B cell (primary cell): Measurements from ENCODE around the gene CCDC171. TPM values are rescaled to one million over a fixed set of nuclear protein-coding genes. Genes with fewer than 3 reads are reported as not detected.

Source experiments
- ATAC-seq: fragments of 200-7000 bp; cut with Tn5 transposase; one replicate; pipeline ENCODE4 v1.10.0; 2021; ENCODE audit warnings: low read depth, mild to moderate bottlenecking, moderate number of reproducible peaks, moderate library complexity
- CTCF ChIA-PET: fragments of 350-600 bp; sonication (Branson Sonifier 250); formaldehyde crosslinking; loops from one replicate; lab custom pipeline; 2021; ENCODE audit warnings: antibody characterized with exemption, inconsistent platforms; lab: Charles Lee
- POLR2A ChIA-PET: fragments of 350-600 bp; sonication (Branson Sonifier 250); formaldehyde crosslinking; loops from one replicate; lab custom pipeline; 2021; ENCODE audit warnings: antibody characterized with exemption; lab: Charles Lee
- DNase-seq: peaks from one replicate; pipeline ENCODE4 v3.0.0; 2013
- H2AFZ ChIP-seq: 2 replicates; pipeline ENCODE4 v1.6.1; 2012; ENCODE audit warnings: mild to moderate bottlenecking, low read depth, low read length; ENCODE audit not compliant: insufficient read depth, poor library complexity, severe bottlenecking
- H3K27ac ChIP-seq, 2 donors: 1 replicate in 1 of 2; 2 replicates in 1 of 2; pipeline ENCODE4 v1.5.1; 2012 to 2013; ENCODE audit warnings: low read length in 2 of 2, mild to moderate bottlenecking in 2 of 2, moderate library complexity in 1 of 2
- H3K27me3 ChIP-seq, 4 experiments: fragments of 200-600 bp in 1 of 4; sonication (generic) in 1 of 4; replicated peaks in 1 of 4; 1 replicate in 2 of 4; 2 replicates in 2 of 4; pipeline versions ENCODE4 v1.6.1 to v1.7.0; 2013 to 2016; ENCODE audit warnings: low read length in 3 of 4, mild to moderate bottlenecking in 2 of 4, mixed read lengths in 1 of 4, moderate library complexity in 1 of 4; ENCODE audit not compliant: insufficient read depth in 4 of 4, control insufficient read depth in 3 of 4; ENCODE audit errors: control extremely low read depth in 1 of 4
- H3K36me3 ChIP-seq, 2 experiments: replicated peaks in 1 of 2; 1 replicate in 1 of 2; 2 replicates in 1 of 2; pipeline versions ENCODE4 v1.6.1 to v1.7.1; 2013; ENCODE audit warnings: low read length in 1 of 2; ENCODE audit not compliant: insufficient read depth in 2 of 2, control insufficient read depth in 1 of 2; ENCODE audit errors: control extremely low read depth in 1 of 2, extremely low read depth in 1 of 2
- H3K4me1 ChIP-seq, 2 donors: fragments of 200-600 bp in 1 of 2; sonication (generic) in 1 of 2; 1 replicate in 1 of 2; 2 replicates in 1 of 2; pipeline versions ENCODE4 v1.5.1 to v1.6.1; 2013 to 2017; ENCODE audit warnings: low read length in 2 of 2; ENCODE audit not compliant: control insufficient read depth in 2 of 2, insufficient read depth in 2 of 2
- H3K4me2 ChIP-seq: replicated peaks from 2 replicates; pipeline ENCODE3; 2012; ENCODE audit warnings: mild to moderate bottlenecking, low read depth, low read length; ENCODE audit not compliant: poor library complexity, severe bottlenecking
- H3K4me3 ChIP-seq, 5 experiments: fragments of 200-600 bp in 1 of 5; sonication (generic) in 1 of 5; 1 replicate in 3 of 5; 2 replicates in 2 of 5; pipeline versions ENCODE4 v1.5.1 to v1.7.0; 2011 to 2016; ENCODE audit warnings: low read length in 4 of 5, mild to moderate bottlenecking in 4 of 5, low read depth in 2 of 5, control low read depth in 1 of 5, moderate library complexity in 1 of 5; ENCODE audit not compliant: insufficient read depth in 1 of 5; ENCODE audit errors: control extremely low read depth in 1 of 5, extremely low read depth in 1 of 5
- H3K79me2 ChIP-seq: fragments of 200-600 bp; sonication (generic); one replicate; pipeline ENCODE4 v1.6.0; 2016; ENCODE audit warnings: low read length; ENCODE audit not compliant: control insufficient read depth, insufficient read depth
- H3K9ac ChIP-seq: fragments of 200-600 bp; sonication (generic); 2 replicates; pipeline ENCODE4 v1.6.1; 2017; ENCODE audit warnings: mild to moderate bottlenecking, low read length, moderate library complexity
- H3K9me3 ChIP-seq, 3 donors: one replicate each; pipeline versions ENCODE4 v1.6.1 to v1.7.1; 2013; ENCODE audit warnings: low read length in 2 of 3; ENCODE audit not compliant: control insufficient read depth in 2 of 3, insufficient read depth in 1 of 3; ENCODE audit errors: control extremely low read depth in 1 of 3
- H4K20me1 ChIP-seq: 2 replicates; pipeline ENCODE4 v1.6.0; 2012; ENCODE audit warnings: mild to moderate bottlenecking, low read length; ENCODE audit not compliant: insufficient read depth, control insufficient read depth, poor library complexity, severe bottlenecking
- H3K27ac Mint-ChIP-seq: one replicate; pipeline ENCODE4 v1.8.0; 2021; ENCODE audit warnings: mixed read lengths
- H3K27me3 Mint-ChIP-seq: one replicate; pipeline ENCODE4 v1.8.0; 2021; ENCODE audit warnings: mixed read lengths
- H3K4me1 Mint-ChIP-seq: one replicate; pipeline ENCODE4 v1.8.0; 2021; ENCODE audit warnings: mixed read lengths
- H3K4me3 Mint-ChIP-seq: one replicate; pipeline ENCODE4 v1.8.0; 2021; ENCODE audit warnings: mixed read lengths
- H3K9me3 Mint-ChIP-seq: one replicate; pipeline ENCODE4 v1.8.0; 2022; ENCODE audit warnings: mixed read lengths; ENCODE audit not compliant: insufficient read depth
- CTCF ChIP-seq: fragments of 200-600 bp; IDR thresholded peaks from one replicate; pipeline ENCODE4 v1.8.0; 2022; ENCODE audit warnings: antibody characterized with exemption, mild to moderate bottlenecking
- EZH2 ChIP-seq: IDR thresholded peaks from 2 replicates; pipeline ENCODE4 v1.6.1; 2012; ENCODE audit warnings: borderline replicate concordance, low read depth, mild to moderate bottlenecking, moderate library complexity, low read length; ENCODE audit not compliant: insufficient read depth, poor library complexity, severe bottlenecking
- WGBS: methylation state at CpG from one replicate; pipeline ENCODE4 v1.1.5; 2013; ENCODE audit warnings: missing lambda C conversion rate; ENCODE audit not compliant: insufficient coverage; 5-methylcytosine and 5-hydroxymethylcytosine counted together
- intact Hi-C: fragments of 100-400 bp; cut with micrococcal nuclease; formaldehyde crosslinking; loops from one replicate; pipeline ENCODE4 v1.10.0; 2022
- polyA plus RNA-seq: library from polyadenylated mRNA; depleted of rRNA; stranded (reverse); fragments of >200 nt; gene quantifications from 2 replicates; pipeline ENCODE4 v1.2.3, GENCODE V29; 2012
- total RNA-seq, 2 donors: library from RNA; stranded (reverse); fragments of 120-200 nt in 1 of 2; gene quantifications; 1 replicate in 1 of 2; 2 replicates in 1 of 2; pipeline versions ENCODE4 v1.2.3 to v1.2.4, GENCODE V29; 2013 to 2022

Gene CCDC171
- total and polyA plus RNA-seq, 2 donors (not counting 1 experiment from before 2014, with no cell fraction given): 0.22 to 6.3 TPM

GRCh38 chr9:16012621-16013020, 459.8 kb downstream of the CCDC171 start:
- POLR2A ChIA-PET: no interaction called here

GRCh38 chr9:16013366-16013765, 460.5 kb downstream of the CCDC171 start:
- Mint-ChIP-seq H3K4me1 (no peaks in the 10 kb centered on the region), H3K27ac (no peak overlapping the region), H3K4me3 (no peak overlapping the region), H3K9me3 (peaks cover 4% of the 10 kb centered on the region), H3K27me3 (no peaks in the 10 kb centered on the region)
- no peak overlapping the region for H3K4me2 ChIP-seq
- POLR2A ChIA-PET: no interaction called here
- H2AFZ ChIP-seq: no peak overlapping the region
- no peaks in the 10 kb centered on the region for H3K27me3 ChIP-seq
- ATAC-seq (no peak), DNase-seq (no peak)
- no peak overlapping the region for H3K27ac ChIP-seq
- peaks cover 0 to 5% (median 2%) of the 10 kb centered on the region in 3 donors for H3K9me3 ChIP-seq
- no peak overlapping the region for H3K9ac ChIP-seq
- intact Hi-C loops: no loop called here
- no peak overlapping the region for H3K4me3 ChIP-seq
- CTCF ChIA-PET: no interaction called here
- no peaks in the 10 kb centered on the region for H3K4me1 ChIP-seq
- no peaks in the 10 kb centered on the region for H3K36me3 ChIP-seq
- no peaks in the 10 kb centered on the region for H4K20me1 ChIP-seq
- no peak for TF ChIP-seq EZH2
- no peak for TF ChIP-seq CTCF
- 86% methylated on average over 2 of the region's 5 CpGs for WGBS
- no peaks in the 10 kb centered on the region for H3K79me2 ChIP-seq

More at GRCh38 chr9:16012621-16013020, 459.8 kb downstream of the CCDC171 start:
- Mint-ChIP-seq H3K27me3 (no peaks in the 10 kb centered on the region), H3K4me1 (no peaks in the 10 kb centered on the region), H3K9me3 (peaks cover 4% of the 10 kb centered on the region), H3K27ac (no peak overlapping the region), H3K4me3 (no peak overlapping the region)
- DNase-seq: no peak
- Histone ChIP-seq H4K20me1 (no peaks in the 10 kb centered on the region), H3K36me3 (no peaks in the 10 kb centered on the region), H2AFZ (no peak overlapping the region), H3K4me3 (no peak overlapping the region), H3K27ac (no peak overlapping the region), H3K9ac (no peak overlapping the region), H3K27me3 (no peaks in the 10 kb centered on the region), H3K9me3 (peaks cover 0 to 3% (median 2%) of the 10 kb centered on the region in 3 donors), H3K79me2 (no peaks in the 10 kb centered on the region), H3K4me2 (no peak overlapping the region), H3K4me1 (no peaks in the 10 kb centered on the region)
- TF ChIP-seq CTCF: no peak
- no peak for TF ChIP-seq EZH2
- no peak for ATAC-seq
- CTCF ChIA-PET: no interaction called here
- intact Hi-C loops: no loop called here
- WGBS: 82% methylated on average over 2 of the region's 2 CpGs
